ENCODE measurements around the gene WRAP53.
A peak's percentile ranks its signal among the peaks of the same experiment; 100 is the strongest.

Gene WRAP53

DNA sequence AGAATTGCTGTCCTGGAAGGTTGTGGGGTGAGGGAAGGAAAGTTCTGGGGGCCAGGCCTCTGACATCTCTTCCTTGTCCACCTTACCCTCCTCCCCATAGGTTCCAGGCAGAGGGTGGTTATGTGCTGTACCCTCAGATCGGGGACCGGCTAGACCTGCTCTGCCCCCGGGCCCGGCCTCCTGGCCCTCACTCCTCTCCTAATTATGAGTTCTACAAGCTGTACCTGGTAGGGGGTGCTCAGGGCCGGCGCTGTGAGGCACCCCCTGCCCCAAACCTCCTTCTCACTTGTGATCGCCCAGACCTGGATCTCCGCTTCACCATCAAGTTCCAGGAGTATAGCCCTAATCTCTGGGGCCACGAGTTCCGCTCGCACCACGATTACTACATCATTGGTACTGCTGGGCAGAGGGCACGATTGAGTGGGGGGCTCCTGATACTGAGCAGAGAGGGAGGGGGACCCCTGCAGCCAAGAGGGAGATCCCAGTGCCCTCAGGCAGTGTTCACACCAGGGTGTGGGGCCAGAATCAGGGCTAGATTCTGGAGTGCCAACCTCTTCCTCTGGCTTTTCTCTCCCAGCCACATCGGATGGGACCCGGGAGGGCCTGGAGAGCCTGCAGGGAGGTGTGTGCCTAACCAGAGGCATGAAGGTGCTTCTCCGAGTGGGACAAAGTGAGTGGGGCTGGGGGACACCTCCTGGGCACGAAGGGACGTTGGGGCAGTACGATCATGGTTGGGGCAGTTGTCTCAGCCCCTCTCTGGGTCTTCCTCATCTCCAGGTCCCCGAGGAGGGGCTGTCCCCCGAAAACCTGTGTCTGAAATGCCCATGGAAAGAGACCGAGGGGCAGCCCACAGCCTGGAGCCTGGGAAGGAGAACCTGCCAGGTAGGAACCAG is 19.8 kb downstream of the WRAP53 start:
- DNase-seq (ENCODE audit: low read depth in 2 of 3, low spot score in 1 of 3) = no peak

DNA sequence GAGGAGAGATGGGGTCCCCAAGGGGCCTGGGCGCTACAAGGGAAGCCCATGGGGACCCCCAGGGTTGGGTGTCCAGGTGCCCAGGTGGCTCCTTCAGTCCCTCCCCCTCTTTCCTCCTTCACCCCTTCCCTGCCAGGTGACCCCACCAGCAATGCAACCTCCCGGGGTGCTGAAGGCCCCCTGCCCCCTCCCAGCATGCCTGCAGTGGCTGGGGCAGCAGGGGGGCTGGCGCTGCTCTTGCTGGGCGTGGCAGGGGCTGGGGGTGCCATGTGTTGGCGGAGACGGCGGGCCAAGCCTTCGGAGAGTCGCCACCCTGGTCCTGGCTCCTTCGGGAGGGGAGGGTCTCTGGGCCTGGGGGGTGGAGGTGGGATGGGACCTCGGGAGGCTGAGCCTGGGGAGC is 20.8 kb downstream of the WRAP53 start:
- DNase-seq (ENCODE audit: low read depth in 2 of 3, low spot score in 1 of 3) = no peak

GRCh38 chr17:7710301-7710700 is 22.0 kb downstream of the WRAP53 start:
- DNase-seq (ENCODE audit: low read depth in 2 of 3, low spot score in 1 of 3) = no peak

- DNase-seq (ENCODE audit: low read depth in 2 of 3, low spot score in 1 of 3) = no peak
These were observed 22.9 kb downstream of the WRAP53 start for GRCh38 chr17:7711051-7711755.

GRCh38 chr17:7712111-7712771 is 24.0 kb downstream of the WRAP53 start:
- DNase-seq (ENCODE audit: low read depth in 2 of 3, low spot score in 1 of 3) = no peak

GRCh38 chr17:7713782-7714181 is 25.5 kb downstream of the WRAP53 start:
- DNase-seq (ENCODE audit: low read depth in 2 of 3, low spot score in 1 of 3) = no peak

DNA sequence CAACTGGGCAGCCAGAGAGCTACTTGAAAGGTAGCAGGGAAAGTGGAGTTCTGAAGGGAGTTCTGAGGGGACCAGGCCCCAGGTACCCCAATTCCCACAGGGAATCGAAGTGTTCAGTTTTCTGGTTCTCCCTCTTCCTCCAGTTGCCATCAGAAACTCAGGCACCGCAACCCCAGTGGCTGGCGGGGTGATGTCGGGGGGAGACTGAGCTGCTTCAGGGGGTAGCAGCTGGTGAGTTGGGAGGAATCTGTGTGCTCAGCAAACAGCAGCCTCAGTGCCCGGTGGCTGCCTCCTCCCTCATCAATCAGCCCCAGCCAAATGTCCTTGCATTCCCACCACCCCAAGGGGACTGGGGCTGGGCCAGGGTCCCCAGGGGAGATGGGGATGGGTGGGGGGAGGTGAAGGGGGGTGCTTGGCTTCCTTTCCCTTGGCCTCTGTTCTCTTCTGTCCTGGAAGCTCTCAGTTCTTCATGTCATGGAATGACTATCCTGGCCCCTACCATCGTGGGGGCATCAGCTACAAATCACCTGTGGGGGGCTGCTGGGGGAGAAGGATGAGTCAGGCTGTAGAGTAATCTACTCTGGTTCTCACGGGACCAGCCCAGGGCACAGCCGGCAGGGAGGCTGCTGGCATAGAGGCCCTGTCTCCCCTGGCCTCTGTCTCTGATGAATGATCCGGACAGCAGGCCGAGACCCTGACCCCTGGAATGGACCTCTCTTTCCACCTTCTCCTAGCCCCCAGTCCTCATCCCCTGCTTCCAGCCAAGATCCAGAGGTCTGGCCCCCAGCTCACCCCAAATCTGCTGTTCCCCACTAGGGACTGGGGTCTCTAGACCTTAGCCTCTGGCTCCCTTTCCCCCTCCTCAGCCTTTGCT is 26.7 kb downstream of the WRAP53 start:
- DNase-seq (ENCODE audit: low read depth in 2 of 3, low spot score in 1 of 3) = no peak

GRCh38 chr17:7715936-7716886 is 27.9 kb downstream of the WRAP53 start:
- DNase-seq (ENCODE audit: low read depth in 2 of 3, low spot score in 1 of 3) = no peak

DNA sequence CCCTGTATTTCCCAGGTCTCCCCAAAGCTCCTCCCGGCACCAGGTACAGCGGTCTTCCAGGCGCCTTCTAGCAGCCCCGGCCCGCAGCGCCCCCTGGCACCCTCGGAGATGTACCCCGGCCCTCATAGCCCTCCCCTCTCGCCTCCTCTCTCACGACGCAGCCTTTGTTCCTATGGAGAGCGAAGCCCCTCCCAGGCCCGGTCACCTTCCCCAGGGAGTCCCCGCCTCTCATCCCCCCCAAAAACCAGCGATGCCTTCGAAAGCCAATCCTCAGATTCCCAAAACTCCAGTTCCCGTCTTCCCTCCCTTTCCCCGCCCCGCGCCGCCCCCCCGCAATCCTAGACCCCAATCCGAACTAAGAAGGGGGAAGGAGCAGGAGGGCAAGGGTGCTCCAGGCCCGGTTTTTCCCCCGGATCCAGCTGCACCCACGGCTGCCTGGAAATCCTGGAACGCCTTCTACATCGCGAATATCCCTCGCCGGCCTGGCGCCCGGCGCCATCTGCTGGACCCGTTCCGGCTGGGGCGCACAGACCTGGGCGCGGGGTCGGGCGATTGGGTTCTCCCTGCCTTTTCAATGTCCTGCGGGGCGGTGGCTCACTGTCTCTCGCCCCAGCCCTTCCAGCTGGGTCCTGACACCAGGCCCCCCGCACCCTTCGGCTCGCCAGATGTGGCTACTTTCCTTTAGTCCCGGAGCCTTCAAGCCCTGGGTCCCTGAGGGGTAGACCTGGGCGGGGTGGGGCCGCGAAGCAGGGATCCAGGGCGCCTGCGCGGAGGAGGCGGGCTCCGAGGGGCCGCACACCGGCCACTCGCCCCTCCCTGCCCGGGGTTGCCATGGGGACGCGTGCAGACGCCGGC is 28.9 kb downstream of the WRAP53 start, which contains the start of gene DNAH2:
TSS of gene DNAH2 (plus strand) at position 844 of the 855 bp plus-strand sequence. CDS start 1,991 bp downstream, outside the sequence.
- peak in 1 of 3 donors; percentile 28 for DNase-seq (ENCODE audit: low read depth in 2 of 3, low spot score in 1 of 3)

DNA sequence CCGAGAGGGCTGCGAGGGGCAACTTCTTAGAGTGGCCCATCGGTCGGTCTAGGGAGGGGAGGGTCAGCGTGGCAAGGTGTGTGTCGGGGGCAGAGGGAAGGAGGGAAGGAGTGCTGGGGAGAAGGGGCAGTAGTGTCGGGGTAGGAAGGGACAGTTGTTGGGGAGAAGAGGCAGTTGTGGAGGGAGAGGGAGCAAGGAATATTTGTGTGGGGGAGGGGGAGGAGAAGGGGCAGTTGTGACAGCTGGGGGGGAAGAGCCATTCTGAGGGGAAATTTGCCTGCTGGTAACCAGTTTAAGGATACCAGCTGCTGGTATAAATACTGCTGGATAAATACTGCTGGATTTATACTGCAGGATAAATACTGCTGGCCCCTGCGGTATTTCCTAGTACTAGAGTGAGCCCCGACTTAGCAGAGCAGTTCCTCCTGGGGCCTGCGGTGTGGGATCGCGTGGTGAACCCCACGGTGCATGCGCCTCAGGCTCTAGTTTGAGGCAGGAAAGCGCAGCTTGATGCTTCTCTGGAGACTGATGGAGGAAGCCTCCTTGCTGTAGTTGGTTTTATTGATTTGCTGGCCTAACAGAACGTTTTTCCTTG is 29.6 kb downstream of the WRAP53 start:
- no peak for DNase-seq (ENCODE audit: low read depth in 2 of 3, low spot score in 1 of 3)

DNA sequence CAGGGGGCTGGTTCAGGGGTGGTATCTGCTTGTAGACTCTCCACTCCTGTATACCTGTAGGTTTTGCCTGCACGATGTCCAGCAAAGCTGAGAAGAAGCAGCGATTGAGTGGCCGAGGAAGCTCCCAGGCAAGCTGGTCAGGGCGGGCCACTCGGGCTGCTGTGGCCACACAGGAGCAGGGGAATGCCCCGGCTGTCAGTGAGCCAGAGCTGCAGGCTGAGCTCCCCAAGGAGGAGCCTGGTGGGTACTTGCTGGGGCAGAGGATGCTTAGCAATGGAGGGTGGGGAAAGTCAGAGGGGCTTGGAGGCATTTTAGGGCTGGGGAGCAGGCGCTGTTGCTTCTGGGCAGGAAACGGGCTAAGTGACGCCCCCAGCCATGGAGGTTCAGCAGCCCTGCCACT is 31.4 kb downstream of the WRAP53 start:
- DNase-seq (ENCODE audit: low read depth in 2 of 3, low spot score in 1 of 3) = no peak

DNA sequence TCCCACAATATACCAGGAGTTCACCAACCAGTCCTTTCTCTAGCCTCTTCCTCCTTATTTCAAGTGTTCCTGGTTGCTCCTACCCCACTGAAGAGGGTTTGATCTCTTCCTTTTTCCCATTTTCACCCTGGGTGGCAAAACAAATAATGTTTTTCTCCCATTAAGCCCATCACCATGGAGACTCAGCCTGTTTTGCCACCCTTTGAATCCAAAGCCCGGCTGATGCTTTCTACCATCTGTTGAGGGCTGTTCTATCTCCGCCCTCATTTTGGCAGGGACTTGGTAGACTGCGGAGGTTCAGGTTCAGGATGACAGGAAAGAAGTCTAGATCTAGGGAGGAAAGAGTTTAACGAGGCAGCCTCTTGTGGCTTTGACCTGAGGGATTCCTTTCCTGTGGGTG is 31.8 kb downstream of the WRAP53 start:
- DNase-seq (ENCODE audit: low read depth in 2 of 3, low spot score in 1 of 3) = no peak

- DNase-seq (ENCODE audit: low read depth in 2 of 3, low spot score in 1 of 3) = no peak
These were observed 33.3 kb downstream of the WRAP53 start for GRCh38 chr17:7721612-7722011.

- DNase-seq (ENCODE audit: low read depth in 2 of 3, low spot score in 1 of 3) = no peak
These were observed 39.6 kb downstream of the WRAP53 start for GRCh38 chr17:7727886-7728285.

- DNase-seq (ENCODE audit: low read depth in 2 of 3, low spot score in 1 of 3) = no peak
These were observed 41.5 kb downstream of the WRAP53 start for GRCh38 chr17:7729816-7730215.

DNA sequence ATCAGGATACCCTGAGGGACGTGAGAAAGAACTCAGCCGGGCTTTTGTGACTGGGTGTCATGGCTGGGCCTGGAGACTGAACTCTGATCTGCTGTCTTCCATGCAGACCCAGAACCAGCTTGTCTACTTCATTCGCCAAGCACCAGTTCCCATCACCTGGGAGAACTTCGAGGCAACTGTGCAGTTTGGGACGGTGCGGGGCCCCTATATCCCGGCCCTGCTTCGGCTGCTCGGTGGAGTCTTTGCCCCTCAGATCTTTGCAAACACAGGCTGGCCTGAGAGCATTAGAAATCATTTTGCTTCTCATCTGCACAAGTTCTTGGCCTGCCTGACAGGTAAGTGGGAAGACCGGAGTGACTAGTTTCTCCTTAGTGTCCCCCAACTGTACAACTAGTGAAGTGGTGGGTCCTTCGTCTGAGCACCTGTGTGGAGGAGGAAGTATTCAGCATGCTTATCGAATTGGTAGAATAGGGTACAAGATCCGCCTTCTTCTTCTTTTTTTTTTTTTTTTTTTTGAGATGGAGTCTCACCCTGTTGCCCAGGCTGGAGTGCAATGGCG is 44.8 kb downstream of the WRAP53 start:
- no peak for DNase-seq (ENCODE audit: low read depth in 2 of 3, low spot score in 1 of 3)

DNA sequence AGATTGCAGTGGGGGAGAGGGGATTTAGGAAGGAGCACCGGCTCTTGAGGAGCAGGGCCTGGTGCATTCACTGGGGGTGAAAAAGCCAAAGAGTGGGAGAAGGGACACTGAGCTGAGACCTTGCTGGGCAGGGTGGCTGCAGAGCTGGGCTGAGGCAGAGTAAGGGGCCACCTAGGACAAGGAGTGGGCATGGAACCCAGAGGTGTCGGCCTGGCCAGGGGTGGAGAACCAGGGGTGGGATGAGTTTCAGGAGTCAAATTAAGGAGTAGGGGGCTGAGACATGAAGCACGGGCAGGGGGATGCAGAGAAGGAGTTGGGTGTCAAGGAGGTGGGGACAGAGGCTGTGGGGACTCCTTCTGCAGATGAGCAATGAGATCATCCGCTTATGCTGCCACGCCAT is 49.3 kb downstream of the WRAP53 start:
- no peak for DNase-seq (ENCODE audit: low read depth in 2 of 3, low spot score in 1 of 3)

- DNase-seq (ENCODE audit: low read depth in 2 of 3, low spot score in 1 of 3) = no peak
These were observed 51.5 kb downstream of the WRAP53 start for GRCh38 chr17:7739746-7740145.
